Panc1 (cell line): ENCODE measurements around the gene RPP25.

Experiments
- SIN3A ChIP-seq: IDR thresholded peaks from 2 replicates; pipeline ENCODE4 v1.6.1; 2012; ENCODE audit warnings: low read depth, mild to moderate bottlenecking, low read length, moderate library complexity, borderline replicate concordance; ENCODE audit not compliant: insufficient read depth
- TF ChIP-seq, protein P1 (sequence below): fragments of 450-650 bp; IDR thresholded peaks from 2 replicates; pipeline ENCODE4 v1.5.1; 2017; ENCODE audit warnings: mild to moderate bottlenecking

DNA sequence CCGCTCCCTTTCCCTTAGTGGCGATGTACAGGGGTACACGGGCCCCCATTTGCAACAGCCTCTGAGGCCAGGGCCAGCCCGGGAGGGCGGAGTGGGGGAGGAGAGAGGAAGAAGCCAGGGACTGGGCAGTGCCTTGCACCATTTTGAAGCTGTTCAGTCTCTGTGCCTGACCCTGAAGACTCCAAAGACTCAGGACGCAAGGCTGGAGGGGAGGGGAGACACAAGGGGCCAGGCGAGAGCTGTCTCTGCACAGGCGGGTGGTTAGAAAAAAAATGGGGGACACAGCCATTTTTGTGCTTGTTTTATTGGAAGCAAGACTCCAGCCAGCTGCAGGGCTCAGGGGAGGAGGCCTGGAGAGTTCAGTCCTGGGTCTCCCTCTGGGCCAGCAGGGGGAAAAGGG lies 1.6 kb downstream of the RPP25 start:
- TF ChIP-seq, protein P1, sequence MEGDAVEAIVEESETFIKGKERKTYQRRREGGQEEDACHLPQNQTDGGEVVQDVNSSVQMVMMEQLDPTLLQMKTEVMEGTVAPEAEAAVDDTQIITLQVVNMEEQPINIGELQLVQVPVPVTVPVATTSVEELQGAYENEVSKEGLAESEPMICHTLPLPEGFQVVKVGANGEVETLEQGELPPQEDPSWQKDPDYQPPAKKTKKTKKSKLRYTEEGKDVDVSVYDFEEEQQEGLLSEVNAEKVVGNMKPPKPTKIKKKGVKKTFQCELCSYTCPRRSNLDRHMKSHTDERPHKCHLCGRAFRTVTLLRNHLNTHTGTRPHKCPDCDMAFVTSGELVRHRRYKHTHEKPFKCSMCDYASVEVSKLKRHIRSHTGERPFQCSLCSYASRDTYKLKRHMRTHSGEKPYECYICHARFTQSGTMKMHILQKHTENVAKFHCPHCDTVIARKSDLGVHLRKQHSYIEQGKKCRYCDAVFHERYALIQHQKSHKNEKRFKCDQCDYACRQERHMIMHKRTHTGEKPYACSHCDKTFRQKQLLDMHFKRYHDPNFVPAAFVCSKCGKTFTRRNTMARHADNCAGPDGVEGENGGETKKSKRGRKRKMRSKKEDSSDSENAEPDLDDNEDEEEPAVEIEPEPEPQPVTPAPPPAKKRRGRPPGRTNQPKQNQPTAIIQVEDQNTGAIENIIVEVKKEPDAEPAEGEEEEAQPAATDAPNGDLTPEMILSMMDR, result no peak
- TF ChIP-seq SIN3A, result no peak
